ENCODE measurements around the gene OSBPL2. TPM values are rescaled to one million over a fixed set of nuclear protein-coding genes. Genes with fewer than 3 reads are reported as not detected.

Gene OSBPL2
- total RNA-seq, 1 experiment from 2014 or later: 18.4 TPM

- DNase-seq: no peak
- H3K27me3 ChIP-seq: no peaks in the 10 kb centered on the region
- peaks cover 47% of the 10 kb centered on the region for H3K36me3 ChIP-seq
- no peaks in the 10 kb centered on the region for H3K9me3 ChIP-seq
- H3K4me3 ChIP-seq: no peak overlapping the region
Observed at GRCh38 chr20:62202676-62203377, 35.5 kb upstream of the OSBPL2 start.

- no peak for DNase-seq
- H3K36me3 ChIP-seq: peaks cover 40% of the 10 kb centered on the region
- H3K27me3 ChIP-seq: no peaks in the 10 kb centered on the region
- no peaks in the 10 kb centered on the region for H3K9me3 ChIP-seq
- H3K4me3 ChIP-seq: no peak overlapping the region
Observed at GRCh38 chr20:62203378-62204030, 34.8 kb upstream of the OSBPL2 start.

DNA sequence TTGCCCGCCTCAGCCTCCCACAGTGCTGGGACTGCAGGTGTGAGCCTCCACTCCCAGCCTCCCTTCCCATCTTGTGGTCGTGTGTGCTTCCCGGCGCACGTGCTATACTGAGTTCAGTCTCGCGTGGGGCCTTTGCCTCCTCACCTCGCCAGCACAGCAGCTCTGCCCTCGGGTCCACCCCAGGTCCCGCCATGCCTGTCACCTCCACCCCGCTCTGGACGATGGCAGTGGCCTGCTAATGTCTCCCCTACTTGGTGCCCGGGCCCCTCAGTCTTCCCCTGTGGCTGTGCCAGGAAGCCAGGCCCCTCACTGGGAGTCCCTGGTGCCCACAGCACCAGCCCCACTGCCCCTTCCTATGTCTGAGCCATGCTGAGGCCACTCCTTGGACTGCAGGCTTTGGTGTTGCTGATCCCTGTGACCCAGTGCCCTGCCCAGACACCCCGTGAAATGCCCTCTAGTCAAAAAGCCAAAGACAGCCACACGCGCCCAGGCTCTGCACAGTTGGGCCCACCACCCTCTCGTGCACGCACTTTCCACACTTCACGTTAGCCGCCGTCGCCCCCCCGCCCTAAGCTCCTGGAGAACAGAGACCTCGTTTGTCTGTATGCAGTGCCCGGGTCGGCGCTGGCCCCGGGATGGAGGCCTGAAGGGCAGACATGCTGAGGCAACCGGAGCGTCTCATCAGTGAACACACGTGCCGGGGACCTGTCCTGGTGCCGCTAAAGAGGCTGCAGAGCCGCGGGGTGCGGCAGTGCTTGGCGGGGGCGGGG lies 32.5 kb upstream of the OSBPL2 start:
- no peak for DNase-seq
- H3K4me3 ChIP-seq: no peak overlapping the region
- H3K27me3 ChIP-seq: no peaks in the 10 kb centered on the region
- no peaks in the 10 kb centered on the region for H3K9me3 ChIP-seq
- H3K36me3 ChIP-seq: peaks cover 23% of the 10 kb centered on the region

DNA sequence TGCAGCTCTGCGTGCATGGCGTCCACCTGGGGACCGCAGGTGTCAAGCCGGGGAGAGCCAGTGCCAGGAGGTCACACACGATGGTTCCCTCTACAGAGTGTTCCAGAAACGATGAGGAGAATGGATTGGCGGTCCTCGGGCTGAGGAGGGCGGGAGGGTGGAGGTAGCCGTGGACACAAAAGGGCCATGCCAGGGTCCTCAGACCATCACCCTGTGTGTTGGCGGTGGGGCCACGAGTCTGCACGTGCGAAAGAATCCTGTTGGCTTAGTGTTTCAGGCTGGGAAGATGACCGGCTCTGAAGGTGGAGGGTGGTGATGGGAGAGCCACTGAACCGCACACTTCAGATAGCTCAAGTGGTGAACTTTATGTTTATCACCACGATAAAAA lies 31.9 kb upstream of the OSBPL2 start:
- DNase-seq: no peak
- H3K27me3 ChIP-seq: no peaks in the 10 kb centered on the region
- no peaks in the 10 kb centered on the region for H3K9me3 ChIP-seq
- H3K36me3 ChIP-seq: peaks cover 17% of the 10 kb centered on the region
- no peak overlapping the region for H3K4me3 ChIP-seq

GRCh38 chr20:62208061-62208794 lies 30.1 kb upstream of the OSBPL2 start:
- no peaks in the 10 kb centered on the region for H3K9me3 ChIP-seq

GRCh38 chr20:62208795-62209755 lies 29.2 kb upstream of the OSBPL2 start:
- DNase-seq: peak; percentile 33
- peaks cover 4% of the 10 kb centered on the region; the same call in 1 of the 2 replicates for H3K27me3 ChIP-seq
- H3K4me3 ChIP-seq: no peak overlapping the region
- no peaks in the 10 kb centered on the region for H3K9me3 ChIP-seq
- no peaks in the 10 kb centered on the region for H3K36me3 ChIP-seq

More at GRCh38 chr20:62208061-62208794, 30.1 kb upstream of the OSBPL2 start:
- DNase-seq: no peak
- Histone ChIP-seq H3K4me3 (no peak overlapping the region), H3K36me3 (peaks cover 1% of the 10 kb centered on the region; the same call in 1 of the 2 replicates), H3K27me3 (no peaks in the 10 kb centered on the region)

DNA sequence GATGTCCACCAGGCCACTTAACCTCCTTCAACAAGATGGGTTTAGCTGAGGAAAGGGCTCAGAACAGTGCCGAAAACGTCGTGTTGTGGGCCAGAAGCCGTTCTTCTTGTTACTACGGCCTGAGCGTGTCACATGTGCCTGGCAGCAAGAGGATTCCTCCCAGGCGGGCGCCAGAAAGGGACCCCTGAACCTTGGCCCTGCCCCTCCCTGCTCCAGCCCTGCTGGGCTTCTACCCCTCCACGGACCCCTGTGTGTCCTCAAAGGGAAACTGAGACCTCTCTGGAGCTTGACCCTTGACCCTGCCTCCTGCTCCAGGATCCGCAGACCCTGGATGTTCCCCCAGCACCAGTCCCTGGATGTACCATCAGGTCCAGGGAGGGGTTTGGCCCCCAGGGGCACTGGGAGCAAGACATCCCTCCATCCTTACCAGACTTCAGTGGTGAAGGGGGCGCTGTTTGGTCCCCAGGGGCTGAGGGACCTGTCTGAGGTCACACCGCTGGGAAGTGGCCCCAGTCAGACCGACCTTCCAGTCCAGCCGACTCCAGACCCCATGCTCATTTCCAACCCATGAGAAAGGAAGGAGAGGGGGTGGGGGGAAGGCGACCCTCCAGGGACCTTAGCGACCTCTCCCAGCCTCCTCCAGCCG lies 28.3 kb upstream of the OSBPL2 start:
- Histone ChIP-seq H3K4me3 (no peak overlapping the region), H3K9me3 (no peaks in the 10 kb centered on the region), H3K27me3 (peaks cover 13% of the 10 kb centered on the region), H3K36me3 (no peaks in the 10 kb centered on the region)
- no peak for DNase-seq

DNA sequence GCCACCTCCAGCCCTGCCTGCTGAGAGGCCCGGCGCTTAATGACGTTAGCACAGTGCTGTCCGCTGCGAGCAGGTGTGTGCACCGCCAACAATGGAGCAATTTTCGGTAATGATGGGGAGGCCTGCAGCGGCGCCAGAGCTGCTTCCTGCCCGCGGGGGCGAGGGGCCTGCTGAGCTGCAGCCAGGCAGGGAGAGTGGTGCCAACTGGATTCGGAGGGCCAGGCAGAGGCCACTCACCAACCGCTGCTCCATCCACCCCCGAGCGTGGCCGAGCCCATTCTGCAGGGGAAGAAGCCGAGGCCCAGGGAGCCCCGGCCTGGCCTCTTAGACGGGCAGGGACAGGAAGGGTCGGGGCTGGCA lies 27.8 kb upstream of the OSBPL2 start:
- H3K4me3 ChIP-seq: no peak overlapping the region
- no peak for DNase-seq
- H3K27me3 ChIP-seq: peaks cover 18% of the 10 kb centered on the region
- H3K9me3 ChIP-seq: no peaks in the 10 kb centered on the region
- H3K36me3 ChIP-seq: no peaks in the 10 kb centered on the region

GRCh38 chr20:62211216-62211615 lies 27.1 kb upstream of the OSBPL2 start:
- Histone ChIP-seq H3K4me3 (no peak overlapping the region), H3K36me3 (no peaks in the 10 kb centered on the region), H3K27me3 (peaks cover 26% of the 10 kb centered on the region), H3K9me3 (no peaks in the 10 kb centered on the region)
- no peak for DNase-seq

- no peak overlapping the region for H3K4me3 ChIP-seq
- no peaks in the 10 kb centered on the region for H3K9me3 ChIP-seq
- H3K36me3 ChIP-seq: no peaks in the 10 kb centered on the region
- peaks cover 32% of the 10 kb centered on the region for H3K27me3 ChIP-seq
- no peak for DNase-seq
Observed at GRCh38 chr20:62211769-62212288, 26.5 kb upstream of the OSBPL2 start.

DNA sequence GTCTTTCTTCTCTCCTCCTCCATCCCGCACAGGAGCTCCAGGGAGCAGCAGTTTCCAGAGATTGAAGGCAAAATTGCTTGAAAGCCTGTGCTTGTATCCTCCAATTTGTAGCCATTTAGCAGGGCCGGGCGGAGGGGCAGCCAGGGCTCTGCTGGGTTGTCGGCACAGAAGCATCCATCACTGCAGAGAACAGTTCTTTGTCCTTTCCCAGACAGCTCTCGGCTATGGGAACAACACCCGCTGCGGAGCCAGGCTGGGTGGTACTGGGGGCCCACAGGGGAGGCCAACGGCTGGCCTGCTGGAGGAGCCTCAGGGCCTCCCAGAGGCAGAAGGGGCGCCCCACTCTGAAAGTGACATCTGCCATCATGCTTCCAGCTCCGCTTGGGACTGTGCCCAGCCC lies 26.0 kb upstream of the OSBPL2 start:
- H3K27me3 ChIP-seq: peaks cover 36% of the 10 kb centered on the region
- DNase-seq: no peak
- no peaks in the 10 kb centered on the region for H3K9me3 ChIP-seq
- no peaks in the 10 kb centered on the region for H3K36me3 ChIP-seq
- H3K4me3 ChIP-seq: no peak overlapping the region

- no peak for DNase-seq
- H3K9me3 ChIP-seq: no peaks in the 10 kb centered on the region
- peaks cover 53% of the 10 kb centered on the region for H3K27me3 ChIP-seq
- no peak overlapping the region for H3K4me3 ChIP-seq
- no peaks in the 10 kb centered on the region for H3K36me3 ChIP-seq
Observed at GRCh38 chr20:62214067-62214466, 24.3 kb upstream of the OSBPL2 start.

DNA sequence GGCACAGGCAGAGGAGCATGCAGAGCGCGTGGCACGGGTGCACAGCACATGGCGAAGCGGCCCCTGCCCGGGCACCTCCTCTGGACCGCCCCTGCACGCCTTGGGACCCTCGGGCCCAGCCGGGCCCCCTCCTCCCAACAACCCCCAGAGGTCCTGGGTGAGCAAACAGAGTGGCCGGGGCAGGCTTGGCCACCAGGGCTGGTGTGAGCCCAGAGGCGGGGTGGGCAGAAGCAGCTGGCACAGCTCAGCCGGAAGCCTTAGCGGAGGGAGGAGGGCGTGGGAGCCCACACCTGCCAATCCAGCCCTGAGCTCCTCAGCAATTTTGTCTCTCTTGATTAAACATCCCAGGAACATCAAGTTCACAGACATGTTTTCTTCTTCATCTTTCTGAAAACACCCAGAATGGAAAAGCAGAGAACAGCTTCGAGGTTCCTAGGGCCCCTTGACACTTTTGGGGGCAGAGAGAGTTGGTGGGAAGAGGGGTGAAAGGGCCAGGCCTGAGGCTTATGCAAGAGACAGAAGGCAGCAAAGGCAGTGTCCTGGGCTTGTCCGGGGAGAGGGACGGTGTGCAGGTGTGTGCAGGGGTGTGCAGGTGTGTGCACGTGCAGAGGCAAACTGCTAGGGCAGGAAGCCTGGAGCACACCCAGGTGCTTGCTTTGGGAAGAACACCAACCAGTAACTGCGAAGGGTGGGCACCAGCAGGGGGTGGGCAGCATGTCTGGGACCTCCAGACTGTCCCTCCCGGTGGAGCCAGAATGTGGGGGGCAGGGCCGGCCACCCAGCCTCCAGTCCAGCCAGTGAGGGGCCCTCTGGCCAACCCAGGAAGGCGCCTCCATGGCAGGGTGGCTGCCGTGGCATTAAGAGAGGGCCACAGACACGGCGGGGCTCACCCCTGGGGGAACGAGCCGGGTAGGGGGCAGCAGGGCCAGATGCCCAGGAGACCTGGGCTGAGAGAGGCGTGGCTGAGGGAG lies 23.0 kb upstream of the OSBPL2 start:
- Histone ChIP-seq H3K36me3 (no peaks in the 10 kb centered on the region), H3K27me3 (peaks cover 58% of the 10 kb centered on the region), H3K4me3 (no peak overlapping the region), H3K9me3 (no peaks in the 10 kb centered on the region)
- no peak for DNase-seq

- H3K9me3 ChIP-seq: no peaks in the 10 kb centered on the region
- peaks cover 67% of the 10 kb centered on the region for H3K27me3 ChIP-seq
- no peak overlapping the region for H3K4me3 ChIP-seq
- H3K36me3 ChIP-seq: no peaks in the 10 kb centered on the region
- no peak for DNase-seq
Observed at GRCh38 chr20:62215991-62216635, 22.2 kb upstream of the OSBPL2 start.
